Fibroblast of lung (primary cell): Measurements from ENCODE around the gene PTPRH.

Experiments
- EZH2 ChIP-seq: IDR thresholded peaks from 2 replicates; pipeline ENCODE4 v1.5.1; 2012; ENCODE audit warnings: low read length, control low read depth, mild to moderate bottlenecking; ENCODE audit errors: missing control alignments
- TF ChIP-seq, protein P1 (sequence below), 2 donors: IDR thresholded peaks in 1 of 2; conservative IDR thresholded peaks in 1 of 2; 1 replicate in 1 of 2; 2 replicates in 1 of 2; pipeline ENCODE4 v1.5.1; 2011 to 2012; ENCODE audit warnings: low read length in 2 of 2, control low read depth in 1 of 2, inconsistent platforms in 1 of 2, low read depth in 1 of 2, mild to moderate bottlenecking in 1 of 2

DNA sequence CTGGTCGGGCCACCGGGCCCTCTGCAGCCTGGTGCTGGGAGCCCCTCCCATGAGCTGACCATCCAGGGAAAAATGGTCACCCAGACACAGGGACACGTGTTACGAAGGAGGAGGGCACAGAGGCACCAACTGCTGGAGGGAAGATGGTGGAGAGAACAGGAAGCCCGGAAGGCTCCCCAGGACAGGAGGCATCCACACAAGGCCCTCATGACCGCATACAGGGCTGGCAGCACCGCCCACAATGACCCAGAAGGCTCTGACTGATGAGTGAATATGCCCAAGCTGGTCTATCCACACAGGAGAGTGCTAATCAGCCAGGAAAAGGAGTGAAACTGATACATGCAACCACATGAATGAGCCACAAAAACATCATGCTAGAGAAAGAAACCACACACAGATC is 33.2 kb upstream of the PTPRH start:
- TF ChIP-seq, protein P1, sequence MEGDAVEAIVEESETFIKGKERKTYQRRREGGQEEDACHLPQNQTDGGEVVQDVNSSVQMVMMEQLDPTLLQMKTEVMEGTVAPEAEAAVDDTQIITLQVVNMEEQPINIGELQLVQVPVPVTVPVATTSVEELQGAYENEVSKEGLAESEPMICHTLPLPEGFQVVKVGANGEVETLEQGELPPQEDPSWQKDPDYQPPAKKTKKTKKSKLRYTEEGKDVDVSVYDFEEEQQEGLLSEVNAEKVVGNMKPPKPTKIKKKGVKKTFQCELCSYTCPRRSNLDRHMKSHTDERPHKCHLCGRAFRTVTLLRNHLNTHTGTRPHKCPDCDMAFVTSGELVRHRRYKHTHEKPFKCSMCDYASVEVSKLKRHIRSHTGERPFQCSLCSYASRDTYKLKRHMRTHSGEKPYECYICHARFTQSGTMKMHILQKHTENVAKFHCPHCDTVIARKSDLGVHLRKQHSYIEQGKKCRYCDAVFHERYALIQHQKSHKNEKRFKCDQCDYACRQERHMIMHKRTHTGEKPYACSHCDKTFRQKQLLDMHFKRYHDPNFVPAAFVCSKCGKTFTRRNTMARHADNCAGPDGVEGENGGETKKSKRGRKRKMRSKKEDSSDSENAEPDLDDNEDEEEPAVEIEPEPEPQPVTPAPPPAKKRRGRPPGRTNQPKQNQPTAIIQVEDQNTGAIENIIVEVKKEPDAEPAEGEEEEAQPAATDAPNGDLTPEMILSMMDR (conservative IDR thresholded peaks at IDR 0.05 in 1 of 2, IDR thresholded peaks at IDR 0.05 in 1 of 2; ENCODE audit: low read depth in 1 of 2, low read length in 2 of 2): no peak
- TF ChIP-seq EZH2: no peak
